Neuronal stem cell (in vitro differentiated cells): ENCODE measurements around the gene KRT33B.

Experiments
- DNase-seq: peaks from one replicate; pipeline ENCODE4 v3.0.0-alpha.2; 2013; ENCODE audit warnings: low spot score
- H2AFZ ChIP-seq: one replicate; pipeline ENCODE4 v1.6.1; 2013; ENCODE audit warnings: mild to moderate bottlenecking, low read length, inconsistent platforms
- H2AK5ac ChIP-seq: 2 replicates; pipeline ENCODE4 v1.6.1; 2013; ENCODE audit warnings: low read depth, mild to moderate bottlenecking, inconsistent platforms, low read length, moderate library complexity, mixed read lengths
- H2BK120ac ChIP-seq: 2 replicates; pipeline ENCODE4 v1.6.1; 2013; ENCODE audit warnings: low read depth, mild to moderate bottlenecking, inconsistent platforms, low read length, moderate library complexity, mixed read lengths
- H2BK12ac ChIP-seq: one replicate; pipeline ENCODE4 v1.6.1; 2013; ENCODE audit warnings: low read length, inconsistent platforms
- H2BK15ac ChIP-seq: 2 replicates; pipeline ENCODE4 v1.6.1; 2013; ENCODE audit warnings: mild to moderate bottlenecking, low read length, inconsistent platforms, mixed read lengths
- H2BK5ac ChIP-seq: one replicate; pipeline ENCODE4 v1.6.1; 2013; ENCODE audit warnings: inconsistent platforms, mild to moderate bottlenecking, low read length, moderate library complexity
- H3K14ac ChIP-seq: one replicate; pipeline ENCODE4 v1.6.1; 2013; ENCODE audit warnings: low read length, inconsistent platforms
- H3K18ac ChIP-seq: 2 replicates; pipeline ENCODE4 v1.6.1; 2013; ENCODE audit warnings: low read length, inconsistent platforms
- H3K23ac ChIP-seq: 2 replicates; pipeline ENCODE4 v1.6.1; 2013; ENCODE audit warnings: low read depth, mild to moderate bottlenecking, mixed read lengths, low read length, inconsistent platforms; ENCODE audit not compliant: poor library complexity
- H3K27ac ChIP-seq: replicated peaks from 3 replicates; pipeline ENCODE4 v1.5.1; 2013; ENCODE audit warnings: low read length, inconsistent platforms
- H3K27me3 ChIP-seq, 3 experiments: 2 replicates each; pipeline ENCODE4 v1.6.1; 2013; ENCODE audit warnings: low read length in 3 of 3, mild to moderate bottlenecking in 2 of 3, inconsistent platforms in 1 of 3, low read depth in 1 of 3, mixed read lengths in 1 of 3, moderate library complexity in 1 of 3; ENCODE audit not compliant: control insufficient read depth in 3 of 3, insufficient read depth in 3 of 3
- H3K36me3 ChIP-seq, 2 donors: replicated peaks in 1 of 2; 2 replicates each; pipeline ENCODE4 v1.6.1; 2013; ENCODE audit warnings: low read length in 2 of 2; ENCODE audit not compliant: control insufficient read depth in 2 of 2, insufficient read depth in 2 of 2
- H3K4ac ChIP-seq: 2 replicates; pipeline ENCODE4 v1.6.1; 2013; ENCODE audit warnings: inconsistent platforms, mild to moderate bottlenecking, low read length, moderate library complexity
- H3K4me1 ChIP-seq, 2 donors: 1 replicate in 1 of 2; 2 replicates in 1 of 2; pipeline ENCODE4 v1.6.1; 2013; ENCODE audit warnings: low read length in 2 of 2, low read depth in 1 of 2; ENCODE audit not compliant: control insufficient read depth in 2 of 2, insufficient read depth in 1 of 2
- H3K4me2 ChIP-seq: one replicate; pipeline ENCODE4 v1.6.1; 2013; ENCODE audit warnings: mild to moderate bottlenecking, low read length, inconsistent platforms; ENCODE audit not compliant: insufficient read depth, poor library complexity, severe bottlenecking
- H3K4me3 ChIP-seq, 2 donors: 2 replicates each; pipeline ENCODE4 v1.5.1; 2013; ENCODE audit warnings: low read length in 2 of 2, mild to moderate bottlenecking in 2 of 2, inconsistent platforms in 1 of 2, moderate library complexity in 1 of 2
- H3K79me1 ChIP-seq: one replicate; pipeline ENCODE4 v1.6.1; 2013; ENCODE audit warnings: low read depth, mild to moderate bottlenecking, inconsistent platforms, low read length, moderate library complexity
- H3K9ac ChIP-seq: one replicate; pipeline ENCODE4 v1.6.1; 2013; ENCODE audit warnings: mild to moderate bottlenecking, low read depth, low read length, inconsistent platforms; ENCODE audit not compliant: poor library complexity
- H3K9me3 ChIP-seq, 2 donors: replicated peaks in 1 of 2; 2 replicates each; pipeline versions ENCODE3 to v1.6.1; 2013; ENCODE audit warnings: low read length in 2 of 2, mild to moderate bottlenecking in 2 of 2, inconsistent platforms in 1 of 2, low read depth in 1 of 2, mixed read lengths in 1 of 2, moderate library complexity in 1 of 2; ENCODE audit not compliant: control insufficient read depth in 2 of 2, insufficient read depth in 1 of 2
- H4K8ac ChIP-seq: one replicate; pipeline ENCODE4 v1.6.1; 2013; ENCODE audit warnings: low read depth, mild to moderate bottlenecking, inconsistent platforms, low read length, moderate library complexity
- H4K91ac ChIP-seq: one replicate; pipeline ENCODE4 v1.6.1; 2013; ENCODE audit warnings: low read length, low read depth, mild to moderate bottlenecking, inconsistent platforms; ENCODE audit not compliant: poor library complexity
- WGBS, 2 donors: extraction: QIAGEN DNeasy Blood & Tissue Kit; methylation state at CpG; one replicate each; pipeline ENCODE4 v1.1.7; 2013; ENCODE audit warnings: missing lambda C conversion rate in 2 of 2, mixed read lengths in 1 of 2; ENCODE audit not compliant: insufficient read length in 2 of 2, insufficient replicate concordance in 1 of 2; ENCODE audit errors: extremely low coverage in 2 of 2; 5-methylcytosine and 5-hydroxymethylcytosine counted together

KRT33B gene

GRCh38 chr17:41413353-41413957, 43.8 kb upstream of the KRT33B start:
- no peak overlapping the region for H2BK5ac ChIP-seq
- H3K4me1 ChIP-seq = peaks cover 0 to 3% of the 10 kb centered on the region in 2 donors
- no CpG with 5 or more reads among the region's 5 CpGs for WGBS, 2 donors
- no peak overlapping the region for H2BK12ac ChIP-seq
- H2AK5ac ChIP-seq = no peak overlapping the region
- no peak overlapping the region for H4K8ac ChIP-seq
- H3K27me3 ChIP-seq = no peaks in the 10 kb centered on the region
- H2BK120ac ChIP-seq = no peak overlapping the region
- no peak for DNase-seq
- H2AFZ ChIP-seq = no peak overlapping the region
- H3K79me1 ChIP-seq = no peaks in the 10 kb centered on the region
- no peak overlapping the region for H2BK15ac ChIP-seq
- H3K14ac ChIP-seq = no peak overlapping the region
- no peak overlapping the region for H3K4me3 ChIP-seq
- H3K36me3 ChIP-seq = no peaks in the 10 kb centered on the region
- no peaks in the 10 kb centered on the region for H3K9me3 ChIP-seq
- no peak overlapping the region for H3K4me2 ChIP-seq
- H3K9ac ChIP-seq = no peak overlapping the region
- H3K23ac ChIP-seq = no peak overlapping the region
- no peak overlapping the region for H3K4ac ChIP-seq
- H3K27ac ChIP-seq = no peak overlapping the region
- H4K91ac ChIP-seq = no peak overlapping the region
- H3K18ac ChIP-seq = no peak overlapping the region

GRCh38 chr17:41411072-41411840, 41.6 kb upstream of the KRT33B start:
- H2BK15ac ChIP-seq = no peak overlapping the region
- H3K4ac ChIP-seq = no peak overlapping the region
- H2BK5ac ChIP-seq = no peak overlapping the region
- H3K4me1 ChIP-seq = peaks cover 0 to 6% of the 10 kb centered on the region in 2 donors
- no peak overlapping the region for H3K4me2 ChIP-seq
- WGBS, 2 donors = no CpG with 5 or more reads among the region's 20 CpGs
- H3K79me1 ChIP-seq = no peaks in the 10 kb centered on the region
- H3K4me3 ChIP-seq = peak overlapping the region in 1 of 2 donors; percentile 12
- no peak overlapping the region for H4K91ac ChIP-seq
- DNase-seq = no peak
- H2BK120ac ChIP-seq = no peak overlapping the region
- no peaks in the 10 kb centered on the region for H3K27me3 ChIP-seq
- no peaks in the 10 kb centered on the region for H3K9me3 ChIP-seq
- H4K8ac ChIP-seq = no peak overlapping the region
- no peaks in the 10 kb centered on the region for H3K36me3 ChIP-seq
- no peak overlapping the region for H2BK12ac ChIP-seq
- no peak overlapping the region for H2AFZ ChIP-seq
- H3K23ac ChIP-seq = no peak overlapping the region
- peak overlapping the region; percentile 5 for H3K9ac ChIP-seq
- no peak overlapping the region for H3K14ac ChIP-seq
- no peak overlapping the region for H3K18ac ChIP-seq
- H3K27ac ChIP-seq = no peak overlapping the region
- no peak overlapping the region for H2AK5ac ChIP-seq

DNA sequence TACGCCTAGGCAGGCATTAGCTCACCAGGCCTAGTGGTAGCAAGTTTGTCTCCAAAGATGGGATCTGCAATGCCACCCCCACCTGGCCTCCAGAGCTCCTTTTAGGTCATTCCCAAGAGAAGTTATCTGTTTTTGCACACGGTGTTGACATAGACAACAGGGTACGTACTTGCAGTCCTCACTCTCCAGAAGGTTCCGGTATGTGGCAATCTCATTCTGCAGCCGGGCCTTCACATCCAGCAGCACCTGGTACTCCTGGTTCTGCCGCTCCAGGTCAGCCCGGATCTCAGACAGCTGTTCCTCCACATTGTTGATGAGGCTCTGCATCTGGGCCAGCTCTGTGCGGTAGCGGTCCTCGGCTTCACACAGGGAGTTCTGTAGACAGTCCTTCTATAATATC, 37.6 kb upstream of the KRT33B start:
- Histone ChIP-seq H4K91ac (no peak overlapping the region), H3K18ac (no peak overlapping the region), H4K8ac (no peak overlapping the region), H3K4me2 (no peak overlapping the region), H3K4me3 (no peak overlapping the region), H3K14ac (no peak overlapping the region), H3K9me3 (no peaks in the 10 kb centered on the region), H3K27ac (no peak overlapping the region), H3K23ac (no peak overlapping the region), H3K27me3 (no peaks in the 10 kb centered on the region), H3K4ac (no peak overlapping the region), H2BK120ac (no peak overlapping the region), H3K9ac (no peak overlapping the region), H3K79me1 (no peaks in the 10 kb centered on the region), H2BK12ac (no peak overlapping the region), H2AFZ (no peak overlapping the region), H2AK5ac (no peak overlapping the region), H2BK15ac (no peak overlapping the region), H2BK5ac (no peak overlapping the region), H3K4me1 (peaks cover 0 to 2% of the 10 kb centered on the region in 2 donors), H3K36me3 (no peaks in the 10 kb centered on the region)
- WGBS, 2 donors = no CpG with 5 or more reads among the region's 10 CpGs
- no peak for DNase-seq

- Histone ChIP-seq H3K4me1 (peaks cover 0 to 2% of the 10 kb centered on the region in 2 donors), H3K27me3 (no peaks in the 10 kb centered on the region), H3K4ac (no peak overlapping the region), H3K4me3 (no peak overlapping the region), H2BK15ac (no peak overlapping the region), H2AK5ac (no peak overlapping the region), H2BK12ac (no peak overlapping the region), H3K79me1 (no peaks in the 10 kb centered on the region), H3K9ac (no peak overlapping the region), H3K14ac (no peak overlapping the region), H3K4me2 (no peak overlapping the region), H3K27ac (no peak overlapping the region), H4K8ac (no peak overlapping the region), H3K9me3 (no peaks in the 10 kb centered on the region), H2AFZ (no peak overlapping the region), H4K91ac (no peak overlapping the region), H3K18ac (peak overlapping the region; percentile 80), H2BK120ac (no peak overlapping the region), H3K23ac (no peak overlapping the region), H2BK5ac (no peak overlapping the region), H3K36me3 (no peaks in the 10 kb centered on the region)
- DNase-seq = no peak
- no CpG with 5 or more reads among the region's 5 CpGs for WGBS, 2 donors
These were observed 36.6 kb upstream of the KRT33B start for GRCh38 chr17:41406205-41406604.
